ENCODE data around the gene UGDH. TPM values are rescaled to one million over a fixed set of nuclear protein-coding genes. Genes with fewer than 3 reads are reported as not detected.

UGDH gene
- polyA plus RNA-seq, 2 of the 4 experiments (the other 2 are of a cell fraction): 610 to 691 TPM

- TF ChIP-seq, protein P1, sequence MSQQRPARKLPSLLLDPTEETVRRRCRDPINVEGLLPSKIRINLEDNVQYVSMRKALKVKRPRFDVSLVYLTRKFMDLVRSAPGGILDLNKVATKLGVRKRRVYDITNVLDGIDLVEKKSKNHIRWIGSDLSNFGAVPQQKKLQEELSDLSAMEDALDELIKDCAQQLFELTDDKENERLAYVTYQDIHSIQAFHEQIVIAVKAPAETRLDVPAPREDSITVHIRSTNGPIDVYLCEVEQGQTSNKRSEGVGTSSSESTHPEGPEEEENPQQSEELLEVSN (IDR thresholded peaks at IDR 0.05; ENCODE audit: borderline replicate concordance, low read depth): no peak
- TF ChIP-seq CHD4 (IDR thresholded peaks at IDR 0.05; ENCODE audit: borderline replicate concordance) (no peak), NPAS2 (CRISPR knock-in tag; IDR thresholded peaks at IDR 0.05; ENCODE audit: borderline replicate concordance) (no peak), RARB (CRISPR knock-in tag; IDR thresholded peaks at IDR 0.05) (peak; percentile 49; the same call in 1 of the 2 replicates), TP53 (CRISPR knock-in tag; IDR thresholded peaks at IDR 0.05) (no peak), ZFP36 (IDR thresholded peaks at IDR 0.05; ENCODE audit: borderline replicate concordance, partially characterized antibody) (no peak), POLR2AphosphoS2 (conservative IDR thresholded peaks at IDR 0.05; ENCODE audit: low read length) (peak; percentile 77; the same call in 1 of the 2 replicates), JUN (IDR thresholded peaks at IDR 0.05) (peak in 1 of 2 experiments; percentile 31; a peak in 2 of 5 replicates), CEBPB (IDR thresholded peaks at IDR 0.05) (peak; percentile 44 to 61; a peak in 2 of 4 replicates)
- TF ChIP-seq, protein P2, sequence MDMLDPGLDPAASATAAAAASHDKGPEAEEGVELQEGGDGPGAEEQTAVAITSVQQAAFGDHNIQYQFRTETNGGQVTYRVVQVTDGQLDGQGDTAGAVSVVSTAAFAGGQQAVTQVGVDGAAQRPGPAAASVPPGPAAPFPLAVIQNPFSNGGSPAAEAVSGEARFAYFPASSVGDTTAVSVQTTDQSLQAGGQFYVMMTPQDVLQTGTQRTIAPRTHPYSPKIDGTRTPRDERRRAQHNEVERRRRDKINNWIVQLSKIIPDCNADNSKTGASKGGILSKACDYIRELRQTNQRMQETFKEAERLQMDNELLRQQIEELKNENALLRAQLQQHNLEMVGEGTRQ (IDR thresholded peaks at IDR 0.05): no peak
These were observed 29.1 kb downstream of the UGDH start (continued) for GRCh38 chr4:39497909-39498726.

GRCh38 chr4:39495446-39496213 is 31.6 kb downstream of the UGDH start:
- ATAC-seq (peak; percentile 58 to 81), FAIRE-seq (no peak), DNase-seq (ENCODE audit: low read depth in 1 of 2, low spot score in 1 of 2) (peak in 1 of 2 experiments; percentile 55)
- Histone ChIP-seq H3K4me3 (no peak overlapping the region), H3K9me3 (no peaks in the 10 kb centered on the region), H3K27ac (peak overlapping the region; percentile 59 to 71), H3K4me2 (peak overlapping the region; percentile 20; the same call in 2 of the 3 replicates), H3K4me1 (peaks cover 49% of the 10 kb centered on the region)
- ChIA-PET POLR2A (interaction anchor here (1.0 kb wide), 1 partner anchor 32 kb away, joined by 5 read pairs; the partner anchor contains the start of gene UGDH), CTCF (interaction anchor here (0.7 to 2.9 kb wide), 3 partner anchors 10 to 299 kb away, joined by 3 to 12 read pairs (median 4); no protein-coding TSS in a partner anchor)
- TF ChIP-seq MAZ (IDR thresholded peaks at IDR 0.05; ENCODE audit: borderline replicate concordance, low read depth, low read length) (no peak), SREBF2 (IDR thresholded peaks at IDR 0.05) (no peak), MYC (IDR thresholded peaks at IDR 0.05; ENCODE audit: borderline replicate concordance, low read length) (no peak), TP53 (CRISPR knock-in tag; IDR thresholded peaks at IDR 0.05) (0 out of 2 replicates have a peak, but pooled peaks have one; percentile 54), MAX (IDR thresholded peaks at IDR 0.05) (0 out of 2 replicates have a peak, but pooled peaks have one; percentile 47)
- 34% methylated on average over 4 of the region's 4 CpGs for WGBS (ENCODE audit: missing lambda C conversion rate)

- no peak for TF ChIP-seq NPAS2 (CRISPR knock-in tag; IDR thresholded peaks at IDR 0.05; ENCODE audit: borderline replicate concordance)
- TF ChIP-seq TP53 (CRISPR knock-in tag; IDR thresholded peaks at IDR 0.05): no peak
- TF ChIP-seq MAX (IDR thresholded peaks at IDR 0.05): no peak
- no peak for TF ChIP-seq MAZ (IDR thresholded peaks at IDR 0.05; ENCODE audit: borderline replicate concordance, low read depth, low read length)
- no peak for TF ChIP-seq MAFK (IDR thresholded peaks at IDR 0.05; ENCODE audit: partially characterized antibody)
- no peak for DNase-seq (ENCODE audit: low read depth in 1 of 2, low spot score in 1 of 2)
- FAIRE-seq: no peak
- WGBS (ENCODE audit: missing lambda C conversion rate): 94% methylated on average over 1 of the region's 1 CpG
- Histone ChIP-seq H3K4me2 (no peak overlapping the region), H3K4me3 (no peak overlapping the region), H3K27ac (no peak overlapping the region), H3K9me3 (no peaks in the 10 kb centered on the region), H3K4me1 (peaks cover 39% of the 10 kb centered on the region)
- POLR2A ChIA-PET: no interaction called here
- CTCF ChIA-PET: interaction anchor here (1.2 kb wide), 1 partner anchor 25 kb away, joined by 3 read pairs; no protein-coding TSS in a partner anchor
- ATAC-seq: peak in 1 of 2 experiments; percentile 23; a peak in 3 of 6 replicates
These were observed 32.9 kb downstream of the UGDH start for GRCh38 chr4:39494354-39494753.
